HG03442 (cell line): ENCODE measurements around the gene PRPF6.

Experiments
- ATAC-seq: cut with Tn5 transposase; IDR thresholded peaks from one replicate; pipeline ENCODE4 v1.9.1; 2021; ENCODE audit warnings: mild to moderate bottlenecking, moderate library complexity; ENCODE audit not compliant: unreplicated experiment

PRPF6 gene

DNA sequence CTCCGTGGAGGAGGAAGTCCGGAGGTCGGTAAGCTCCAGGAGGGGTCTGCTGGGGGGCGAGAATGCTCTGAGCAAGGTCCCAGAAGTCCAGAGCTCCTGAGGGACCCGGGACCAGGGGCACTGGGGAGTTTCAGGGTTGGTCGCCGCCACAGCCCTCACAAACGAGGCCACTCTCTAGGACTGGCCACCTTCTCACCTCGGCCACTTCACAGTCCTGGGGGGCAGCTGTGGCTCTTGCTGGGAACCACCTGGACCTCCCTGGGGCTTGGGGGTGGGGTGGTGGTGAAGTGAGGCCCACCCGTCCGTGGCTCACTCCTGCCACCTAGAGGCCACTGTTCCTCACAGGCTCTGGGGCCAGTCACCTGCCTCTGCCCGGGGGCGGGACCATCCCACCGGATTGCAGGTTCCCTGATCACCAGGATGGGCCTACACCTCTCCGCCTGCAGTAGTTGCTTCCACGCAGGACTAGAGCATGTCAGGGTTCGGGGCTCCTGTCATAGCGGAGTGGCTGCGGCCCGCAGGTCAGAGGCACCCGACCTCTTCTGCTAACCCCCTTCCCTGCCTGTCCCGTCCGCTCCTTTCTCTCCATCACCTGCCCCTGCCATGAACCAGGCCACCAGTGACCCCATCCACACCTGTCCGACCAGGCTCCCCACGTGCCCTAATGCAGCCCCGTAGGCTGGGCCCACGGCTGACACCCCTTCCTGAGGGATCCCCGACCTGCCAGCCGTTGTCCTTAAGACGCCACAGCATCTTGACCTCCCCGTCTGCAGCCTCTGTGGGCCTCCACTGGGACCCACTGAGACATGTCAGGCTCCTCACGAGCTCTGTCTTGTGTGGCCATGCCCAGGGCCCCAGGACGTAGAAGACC, 76.9 kb downstream of the PRPF6 start:
- ATAC-seq, result peak; percentile 38

DNA sequence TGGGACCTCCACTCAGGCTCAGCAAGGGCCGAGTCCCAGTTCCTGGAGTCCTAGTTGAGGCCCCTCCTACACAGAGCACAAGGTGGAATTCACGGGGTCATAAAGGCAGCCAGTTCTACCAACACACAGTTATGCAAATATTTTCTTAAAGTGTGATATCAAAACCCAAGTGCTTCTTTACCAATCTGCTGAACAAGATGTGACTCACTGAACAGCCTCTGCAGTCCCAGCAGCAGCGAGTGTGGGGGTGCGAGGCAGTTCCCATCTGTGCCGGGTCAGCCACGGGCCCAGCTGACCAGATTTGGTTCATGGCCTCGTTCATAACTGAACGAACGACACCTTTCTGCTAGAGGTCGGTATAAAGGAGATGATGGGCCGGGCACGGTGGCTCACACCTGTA, 77.6 kb downstream of the PRPF6 start:
- ATAC-seq, result no peak

DNA sequence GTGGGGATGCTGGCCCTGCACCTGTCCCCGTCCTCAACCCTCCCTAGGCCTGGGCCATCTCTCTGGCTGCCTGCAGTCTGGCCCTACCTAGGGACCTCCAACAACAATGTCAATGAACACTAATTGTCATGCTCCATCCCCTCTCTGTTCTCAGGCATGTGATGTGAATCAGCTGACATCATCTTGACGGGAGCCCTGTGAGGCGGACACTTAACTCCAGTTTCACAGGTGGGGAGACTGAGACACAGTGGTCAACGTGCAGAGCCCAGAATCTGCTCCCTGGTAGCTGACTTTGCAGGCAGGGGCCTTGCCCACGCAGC, 81.3 kb downstream of the PRPF6 start:
- ATAC-seq, result no peak

DNA sequence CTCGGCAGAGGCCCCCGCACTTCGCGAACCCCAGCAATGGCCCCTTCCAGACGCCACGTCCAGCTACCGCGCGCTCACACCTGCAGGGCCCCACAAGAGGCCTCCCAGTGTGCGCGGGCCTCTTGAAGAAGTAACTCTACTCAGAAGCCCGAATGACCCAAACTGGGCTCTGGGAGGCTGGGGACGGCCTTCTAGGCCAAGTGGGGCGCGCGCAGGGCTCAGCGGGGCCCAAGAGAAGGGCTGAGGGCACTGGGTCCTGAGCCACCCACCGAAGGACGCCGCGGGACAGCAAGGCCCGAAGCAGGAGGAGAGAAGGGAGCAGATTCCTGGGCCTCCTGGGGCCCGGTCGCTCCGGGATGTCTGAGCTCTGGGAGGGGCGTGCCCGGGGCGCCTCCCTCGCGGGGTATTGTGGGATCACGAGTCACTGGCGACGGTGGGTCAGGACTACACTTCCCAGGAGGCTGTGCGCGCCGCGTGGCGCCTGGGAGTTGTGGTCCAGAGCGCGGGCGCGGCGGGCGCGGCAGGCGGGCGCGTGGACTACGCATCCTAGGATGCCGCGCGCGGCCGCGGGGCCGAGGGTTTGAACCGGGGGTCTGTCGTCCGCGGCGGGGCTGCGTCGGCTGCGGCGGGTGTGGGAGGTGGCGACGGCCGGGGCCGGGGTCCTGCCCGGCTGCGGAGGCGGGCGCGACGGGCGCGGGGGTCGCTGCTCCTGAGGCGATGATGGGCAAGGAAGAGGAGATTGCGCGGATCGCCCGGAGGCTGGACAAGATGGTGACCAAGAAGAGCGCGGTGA, 81.9 kb downstream of the PRPF6 start, which contains the start of gene TCEA2:
Gene TCEA2, plus strand, starts transcription at position 603 of the 793 bp plus-strand sequence. Its CDS starts 115 bp downstream, at position 718.
- peak; percentile 71 for ATAC-seq

DNA sequence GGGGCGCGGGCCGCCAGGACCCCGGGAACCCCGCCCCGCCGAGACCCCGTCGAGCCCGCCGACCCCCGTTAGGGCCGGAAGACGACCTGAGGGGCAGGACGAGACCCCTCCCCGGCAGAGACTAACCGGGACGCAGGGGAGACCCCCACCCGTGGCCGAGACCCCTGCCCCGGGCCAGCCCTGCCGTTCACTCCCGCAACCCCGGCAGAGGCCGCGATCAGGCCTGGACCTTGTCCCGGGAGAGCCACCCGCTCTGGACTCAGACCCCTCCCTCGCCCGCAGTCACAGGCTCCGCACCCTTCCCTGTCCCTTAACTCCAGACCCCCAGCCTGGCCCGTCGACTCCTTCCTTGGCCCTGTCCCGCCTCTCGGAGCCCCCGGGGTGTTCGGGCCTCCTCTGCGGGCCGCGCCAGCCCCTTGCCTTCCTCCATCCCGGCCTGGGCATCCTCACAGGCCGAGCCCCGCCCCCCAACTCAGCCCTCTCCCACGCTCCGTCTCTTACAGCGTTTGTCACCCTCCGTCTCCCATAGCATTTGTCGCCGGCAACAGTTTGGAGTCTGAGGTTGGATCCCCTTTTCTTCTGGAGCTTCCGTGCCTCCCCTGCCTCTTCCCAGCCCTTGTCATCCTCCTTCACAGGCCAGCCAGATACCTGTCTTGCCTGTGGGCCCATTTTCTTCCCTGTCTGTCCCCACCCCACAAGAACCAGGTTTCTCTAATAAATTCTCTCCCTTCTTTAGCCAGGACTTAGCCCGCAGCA, 82.6 kb downstream of the PRPF6 start:
- ATAC-seq, result no peak

DNA sequence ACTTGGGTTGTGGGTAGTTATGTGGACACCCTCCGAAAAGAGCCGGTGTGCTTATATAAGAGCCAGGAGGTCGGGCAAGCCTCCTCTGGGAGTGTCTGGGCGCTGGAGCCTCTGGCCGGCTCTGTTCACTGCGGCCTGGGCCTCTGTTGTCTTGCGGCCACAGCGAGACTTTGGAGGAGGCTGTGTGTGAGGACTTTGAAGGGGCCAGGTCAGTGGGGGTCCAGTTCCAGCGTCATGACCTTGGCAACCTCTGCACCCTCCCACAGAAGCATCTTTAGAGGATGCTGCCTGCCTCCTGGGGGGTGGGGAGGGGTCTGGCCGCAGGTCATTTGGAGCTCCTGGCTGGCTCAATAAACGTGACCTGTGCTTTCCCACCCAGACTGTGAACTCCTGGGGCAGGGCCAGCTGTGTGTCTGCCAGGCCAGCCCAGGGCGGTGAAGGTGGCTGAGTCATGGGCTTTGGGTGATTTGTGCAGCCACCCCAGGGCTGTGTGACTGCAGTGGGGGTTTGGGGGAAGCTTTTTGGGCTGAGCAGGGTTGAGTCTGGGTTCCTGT, 83.3 kb downstream of the PRPF6 start:
- no peak for ATAC-seq

DNA sequence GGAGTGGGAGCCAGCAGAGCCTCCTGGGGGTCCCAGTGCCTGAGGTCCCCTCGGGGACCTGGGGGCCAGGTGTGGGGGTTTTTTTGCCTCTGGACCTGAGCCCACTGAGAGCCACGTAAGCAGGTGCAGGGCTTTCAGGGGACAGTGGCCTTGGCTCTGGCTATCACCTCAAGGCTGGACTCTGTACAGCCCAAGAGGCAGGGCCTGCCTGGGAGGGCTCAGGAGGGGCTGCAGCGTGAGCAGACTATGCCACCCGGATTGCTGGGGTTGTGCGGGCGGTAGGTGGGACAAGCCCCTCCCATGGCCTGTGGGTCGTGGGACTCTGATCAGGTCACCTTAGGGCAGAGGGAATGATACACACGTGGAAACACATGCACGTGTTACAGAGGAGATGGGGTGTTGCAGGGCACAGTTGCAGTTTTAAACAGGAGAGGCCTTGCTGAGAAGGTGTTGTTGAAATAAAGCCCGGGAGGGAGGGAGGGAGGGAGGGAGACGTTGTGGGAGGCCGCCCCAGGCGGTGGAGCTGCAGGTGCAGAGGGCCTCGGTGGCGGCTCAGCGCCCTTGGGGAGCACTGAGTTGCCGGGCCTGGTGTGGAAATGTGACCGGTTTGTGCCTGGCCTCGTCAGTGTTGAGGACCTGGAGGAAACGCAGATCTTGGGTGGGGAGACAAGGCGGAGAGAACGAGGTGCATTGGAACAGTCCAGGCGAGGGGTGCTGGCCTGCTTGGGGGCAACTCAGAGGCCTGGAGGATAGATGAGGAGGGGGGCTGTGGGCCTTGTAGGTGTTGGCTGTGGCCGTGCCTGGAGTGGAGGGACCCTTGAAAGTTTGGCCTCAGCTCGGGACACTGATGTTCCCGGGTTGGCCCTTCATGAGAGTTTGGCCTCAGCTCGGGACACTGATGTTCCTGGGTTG, 84.4 kb downstream of the PRPF6 start:
- ATAC-seq, result no peak

DNA sequence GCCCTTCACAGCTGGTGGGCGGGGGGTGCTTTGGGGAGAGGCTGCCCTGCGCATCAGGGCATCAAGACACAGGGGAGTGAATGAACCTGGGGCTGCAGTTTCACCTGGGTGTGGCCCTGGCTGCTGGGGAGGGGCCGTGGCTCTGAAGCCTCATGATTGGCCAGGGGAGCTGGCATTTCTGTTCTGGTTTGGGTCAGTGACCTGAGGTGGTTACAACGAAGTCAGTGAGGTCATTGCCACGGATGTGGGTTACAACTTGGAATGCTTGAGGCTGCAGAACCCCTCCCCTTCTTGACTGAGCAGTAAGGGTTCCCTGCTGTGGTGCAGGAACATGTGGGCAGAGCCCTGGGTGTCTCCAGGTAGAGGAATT, 85.0 kb downstream of the PRPF6 start:
- no peak for ATAC-seq

DNA sequence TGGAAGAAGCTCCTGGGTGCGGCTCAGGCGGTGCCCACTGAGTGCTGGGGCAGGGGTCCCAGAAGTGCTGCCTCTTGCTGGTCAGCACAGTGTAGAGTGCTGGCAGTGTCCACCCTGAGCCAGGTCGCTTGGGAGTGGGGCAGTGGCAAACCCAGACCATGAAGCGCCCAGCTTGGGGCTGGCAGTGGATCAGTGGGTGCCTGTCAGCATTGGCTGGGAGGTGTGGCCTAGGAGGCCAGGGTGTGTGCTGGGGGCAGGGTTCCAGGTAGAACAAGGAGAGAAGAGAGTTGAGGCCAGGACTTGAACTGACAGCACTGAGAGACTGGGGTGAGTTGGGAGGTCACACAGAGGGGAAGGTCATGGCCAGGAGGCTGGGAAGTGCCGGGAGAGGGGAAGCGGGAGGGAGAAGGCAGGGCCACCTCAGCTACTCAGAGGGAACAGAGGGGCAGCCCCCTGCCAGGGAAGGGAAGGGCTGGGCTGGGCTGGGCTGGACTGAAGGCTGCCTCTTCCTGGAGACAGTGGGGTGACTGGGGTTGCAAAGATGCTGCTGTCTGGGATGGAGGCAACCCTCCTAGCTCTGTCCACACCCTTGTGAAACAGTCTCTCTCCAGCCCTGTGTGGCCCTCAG, 86.2 kb downstream of the PRPF6 start:
- ATAC-seq, result no peak

DNA sequence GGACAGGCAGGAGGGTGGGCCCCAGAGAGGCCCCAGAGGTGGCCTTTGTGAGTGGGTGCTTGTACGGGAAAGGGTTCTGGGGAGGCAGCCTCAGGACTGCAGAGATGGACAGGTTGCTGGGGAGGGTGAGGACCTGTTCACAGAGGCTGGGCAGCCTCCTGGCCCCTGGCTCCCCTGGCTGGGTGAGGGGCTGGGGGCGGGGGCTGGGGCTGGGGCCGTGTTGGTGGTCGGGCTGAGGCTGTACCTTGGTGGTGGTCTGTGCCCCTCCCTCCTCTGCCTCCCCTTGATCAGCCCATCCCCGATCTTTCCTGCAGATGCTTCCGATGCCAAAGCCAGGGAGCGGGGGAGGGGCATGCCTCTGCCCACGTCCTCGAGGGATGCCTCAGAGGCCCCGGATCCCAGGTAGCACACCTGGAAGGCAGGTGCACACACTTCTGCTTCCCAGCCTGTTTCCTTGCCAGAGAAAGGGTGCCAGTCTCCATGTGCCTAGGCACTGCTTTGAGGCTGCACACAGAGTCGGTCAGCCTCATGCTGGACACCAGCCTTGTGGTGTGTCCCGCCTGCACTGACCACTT, 86.9 kb downstream of the PRPF6 start:
- ATAC-seq, result no peak

DNA sequence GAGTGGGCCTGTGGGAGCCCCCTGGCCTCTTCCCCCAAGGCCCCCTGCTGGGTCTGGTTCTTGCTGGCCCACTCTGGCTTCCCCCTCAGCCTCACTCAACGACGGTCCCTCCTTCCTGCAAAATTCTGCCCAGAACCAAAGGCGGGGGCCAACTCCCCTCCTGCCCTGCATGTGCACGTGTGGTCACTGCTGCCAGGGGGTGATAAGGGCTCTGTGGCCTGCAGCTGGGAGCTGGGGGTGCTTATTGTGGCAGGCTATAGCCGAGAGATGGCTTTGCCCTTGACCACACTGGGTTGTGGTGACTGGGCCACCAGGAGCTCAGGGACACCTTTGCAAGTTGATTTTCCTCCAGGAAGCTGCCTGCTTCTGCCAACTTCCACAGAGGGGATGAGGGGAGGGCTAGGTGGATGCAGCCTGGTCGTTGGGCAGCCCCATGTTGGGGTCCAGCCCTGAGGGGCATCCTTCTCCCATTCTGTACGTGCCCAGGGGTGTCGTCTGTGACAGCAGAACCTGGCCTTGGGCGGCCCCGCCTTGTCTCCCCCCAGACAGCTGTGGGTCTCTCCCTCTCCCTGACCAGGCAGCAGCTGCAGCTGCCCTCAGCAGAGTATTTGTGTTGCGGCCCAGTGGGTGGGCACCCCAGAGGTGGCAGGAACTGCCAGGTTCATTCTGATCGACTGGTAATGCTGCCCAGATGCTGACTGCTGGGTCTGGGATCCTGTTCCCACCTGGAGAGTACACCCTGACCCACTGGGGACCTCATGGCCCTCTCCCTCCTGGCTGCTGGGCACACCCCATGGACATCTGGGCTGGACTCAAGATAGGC, 87.7 kb downstream of the PRPF6 start:
- ATAC-seq, result no peak

DNA sequence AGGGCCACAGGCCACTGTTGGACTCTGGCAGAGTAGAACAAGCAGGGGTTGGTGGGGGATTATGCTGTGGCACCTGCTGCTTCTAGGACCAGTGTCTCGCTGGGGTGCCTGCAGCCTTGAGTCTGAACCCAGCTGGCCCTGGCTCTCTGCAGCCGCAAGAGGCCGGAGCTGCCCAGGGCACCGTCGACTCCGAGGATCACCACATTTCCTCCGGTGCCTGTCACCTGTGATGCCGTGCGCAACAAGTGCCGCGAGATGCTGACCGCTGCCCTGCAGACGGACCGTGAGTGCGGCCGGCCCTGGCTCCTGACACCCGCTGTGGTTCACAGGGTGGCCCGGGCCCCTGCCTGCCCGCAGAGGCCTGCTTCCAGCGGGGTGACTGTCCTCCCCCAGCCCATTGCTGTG, 88.3 kb downstream of the PRPF6 start:
- ATAC-seq, result no peak

DNA sequence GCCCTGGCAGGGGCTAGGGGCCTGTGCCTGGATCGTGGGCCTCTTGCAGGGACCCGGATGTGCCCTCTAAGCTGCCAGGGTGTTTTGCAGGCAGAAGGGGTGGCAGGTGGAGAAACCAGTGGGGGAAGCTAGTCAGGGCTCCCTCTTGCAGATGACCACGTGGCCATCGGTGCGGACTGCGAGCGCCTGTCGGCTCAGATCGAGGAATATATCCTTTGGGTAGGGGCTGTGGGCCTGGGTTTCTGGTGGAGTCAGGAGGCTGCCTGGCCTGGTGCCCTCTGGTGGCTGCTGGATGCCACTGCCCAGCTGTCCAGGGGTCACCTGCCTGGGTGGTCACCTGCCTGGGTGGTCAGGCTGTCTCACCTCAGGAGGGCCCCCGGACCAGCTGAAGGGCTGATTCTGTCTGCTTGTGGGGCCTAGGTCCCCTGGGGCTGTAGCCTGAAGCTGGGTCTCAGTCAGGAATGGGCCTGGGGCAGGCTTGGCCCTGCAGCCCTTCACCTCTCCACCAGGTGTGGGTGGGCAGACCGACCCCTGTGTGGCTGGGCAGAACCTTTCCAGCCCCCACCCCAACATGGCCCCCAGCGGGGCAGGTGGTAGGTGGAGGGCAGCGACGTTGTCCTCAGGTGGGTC, 88.8 kb downstream of the PRPF6 start:
- ATAC-seq, result no peak

DNA sequence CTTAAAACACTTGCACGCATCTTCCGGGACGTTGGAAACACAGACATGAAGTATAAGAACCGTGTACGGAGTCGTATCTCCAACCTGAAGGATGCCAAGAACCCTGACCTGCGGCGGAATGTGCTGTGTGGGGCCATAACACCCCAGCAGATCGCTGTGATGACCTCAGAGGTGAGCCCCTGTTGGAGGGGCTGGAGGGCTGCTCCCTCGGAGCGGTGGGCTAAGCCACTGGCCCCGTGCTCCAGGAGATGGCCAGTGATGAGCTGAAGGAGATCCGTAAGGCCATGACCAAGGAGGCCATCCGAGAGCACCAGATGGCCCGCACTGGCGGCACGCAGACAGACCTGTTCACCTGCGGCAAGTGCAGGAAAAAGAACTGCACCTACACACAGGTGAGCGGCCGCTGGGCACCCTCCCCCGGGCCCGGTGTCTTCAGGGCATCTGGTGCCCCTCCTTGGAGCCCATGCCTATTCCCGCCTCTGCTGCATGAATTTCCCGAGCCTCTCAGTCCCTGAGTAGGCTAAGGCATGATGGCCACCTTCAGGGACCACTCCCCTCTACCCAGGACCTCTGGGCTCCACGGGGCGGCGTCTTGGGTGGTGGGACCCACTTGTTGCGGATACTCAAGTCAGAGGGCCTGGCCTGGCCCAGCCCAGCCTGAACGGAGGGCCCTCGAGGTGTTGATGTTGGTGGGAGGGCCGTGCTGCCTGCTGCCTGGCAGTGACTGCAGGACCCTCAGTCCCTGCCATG, 89.5 kb downstream of the PRPF6 start:
- ATAC-seq, result no peak

DNA sequence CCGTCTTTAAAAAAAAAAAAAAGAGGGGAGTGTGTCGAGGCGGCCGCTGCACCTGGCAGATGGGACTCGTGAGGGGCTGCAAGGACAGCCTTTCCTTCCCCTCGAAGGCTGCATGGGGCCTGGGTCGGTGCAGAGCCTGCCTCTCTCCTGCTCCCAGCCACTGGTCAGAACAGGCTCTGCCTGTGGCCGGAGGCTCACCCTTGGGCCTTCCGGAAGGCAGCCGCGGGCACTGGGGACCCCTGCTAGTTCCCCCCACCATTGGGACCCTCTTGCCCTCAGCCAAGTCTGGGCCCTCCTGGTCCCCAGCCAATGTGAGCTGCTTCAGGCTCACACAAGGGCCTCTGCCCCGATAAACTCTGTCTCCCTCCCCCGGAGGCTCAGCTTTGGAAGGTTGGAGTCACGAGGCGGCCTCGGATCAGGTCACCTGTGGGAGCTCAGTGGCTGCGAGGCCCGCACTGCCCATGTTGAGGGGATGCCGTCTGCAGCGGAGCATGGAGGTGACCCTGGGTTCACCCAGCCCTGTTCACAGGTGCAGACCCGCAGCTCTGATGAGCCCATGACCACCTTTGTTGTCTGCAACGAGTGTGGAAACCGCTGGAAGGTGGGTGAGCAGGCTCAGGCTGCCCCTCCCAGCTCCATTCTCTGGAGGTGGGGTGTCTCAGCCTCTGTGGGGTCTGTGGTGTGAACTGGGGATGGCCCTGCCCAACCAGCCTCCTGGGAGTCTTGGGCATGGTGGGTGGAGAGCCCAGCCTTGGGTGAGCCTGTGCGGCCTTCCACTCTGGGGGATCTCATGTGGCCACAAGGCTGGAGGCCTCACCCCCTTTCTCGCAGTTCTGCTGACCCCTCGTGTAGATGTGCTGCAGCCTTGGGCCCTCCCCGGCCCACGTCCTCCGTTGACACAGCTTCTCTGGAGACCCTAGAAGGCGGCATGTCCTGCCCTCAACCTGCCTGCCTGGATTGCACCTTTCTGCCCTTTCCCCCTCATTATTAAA, 90.7 kb downstream of the PRPF6 start:
- no peak for ATAC-seq

DNA sequence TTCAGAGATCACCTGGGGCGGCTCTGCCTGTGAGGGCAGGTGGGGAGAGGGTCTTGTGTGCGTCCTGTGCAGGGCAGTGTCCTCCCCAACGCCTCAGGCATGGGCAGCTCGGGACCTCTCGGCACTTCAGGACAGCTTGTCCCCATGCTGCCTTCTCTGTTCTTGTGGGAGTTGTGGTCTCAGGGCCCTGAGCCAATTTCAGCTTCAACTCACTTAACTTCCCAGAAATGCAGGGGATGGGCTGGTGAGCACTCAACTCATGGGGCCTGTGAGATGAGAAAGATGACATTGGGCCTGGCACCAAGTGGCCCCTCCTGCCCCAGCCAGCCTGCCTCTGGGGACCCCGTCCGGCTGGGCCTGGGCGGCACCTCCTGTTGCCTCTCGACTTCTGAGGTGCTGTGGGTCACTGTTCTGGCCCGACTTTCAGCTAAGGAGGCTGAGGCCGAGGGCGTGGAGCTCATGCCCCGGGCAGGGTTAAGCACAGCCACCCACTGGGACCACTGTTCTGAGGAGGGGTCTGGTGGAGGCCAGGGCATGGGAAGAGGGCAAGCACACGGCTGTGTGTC, 91.6 kb downstream of the PRPF6 start:
- no peak for ATAC-seq
